ENCODE results near the gene CFAP210.

DNA sequence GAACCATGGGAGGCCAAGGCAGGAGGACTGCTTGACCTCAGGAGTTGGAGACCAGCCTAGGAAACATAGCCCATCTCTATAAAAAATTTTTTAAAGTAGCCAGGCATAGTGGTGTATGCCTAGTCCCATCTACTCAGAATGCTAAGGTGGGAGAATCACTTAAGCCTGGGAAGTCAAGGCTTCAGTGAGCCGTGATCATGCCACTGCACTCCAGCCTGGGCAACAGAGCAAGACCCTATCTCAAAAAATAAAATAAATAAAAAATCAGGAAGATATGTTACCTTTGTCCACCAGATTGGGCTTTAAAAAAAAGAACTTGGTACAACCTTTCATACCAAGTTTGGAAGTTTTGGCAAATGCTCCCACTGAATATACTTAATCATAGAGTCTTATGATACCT, 35.3 kb downstream of the CFAP210 start:
- TF ChIP-seq, protein P1, sequence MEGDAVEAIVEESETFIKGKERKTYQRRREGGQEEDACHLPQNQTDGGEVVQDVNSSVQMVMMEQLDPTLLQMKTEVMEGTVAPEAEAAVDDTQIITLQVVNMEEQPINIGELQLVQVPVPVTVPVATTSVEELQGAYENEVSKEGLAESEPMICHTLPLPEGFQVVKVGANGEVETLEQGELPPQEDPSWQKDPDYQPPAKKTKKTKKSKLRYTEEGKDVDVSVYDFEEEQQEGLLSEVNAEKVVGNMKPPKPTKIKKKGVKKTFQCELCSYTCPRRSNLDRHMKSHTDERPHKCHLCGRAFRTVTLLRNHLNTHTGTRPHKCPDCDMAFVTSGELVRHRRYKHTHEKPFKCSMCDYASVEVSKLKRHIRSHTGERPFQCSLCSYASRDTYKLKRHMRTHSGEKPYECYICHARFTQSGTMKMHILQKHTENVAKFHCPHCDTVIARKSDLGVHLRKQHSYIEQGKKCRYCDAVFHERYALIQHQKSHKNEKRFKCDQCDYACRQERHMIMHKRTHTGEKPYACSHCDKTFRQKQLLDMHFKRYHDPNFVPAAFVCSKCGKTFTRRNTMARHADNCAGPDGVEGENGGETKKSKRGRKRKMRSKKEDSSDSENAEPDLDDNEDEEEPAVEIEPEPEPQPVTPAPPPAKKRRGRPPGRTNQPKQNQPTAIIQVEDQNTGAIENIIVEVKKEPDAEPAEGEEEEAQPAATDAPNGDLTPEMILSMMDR (IDR thresholded peaks at IDR 0.05): no peak
- TF ChIP-seq POLR2A (IDR thresholded peaks at IDR 0.05): no peak

Data from upper lobe of left lung (tissue), 4 donors.